GM12878 (cell line): ENCODE measurements around the gene TBC1D26. TPM values are rescaled to one million over a fixed set of nuclear protein-coding genes. Genes with fewer than 3 reads are reported as not detected.
"Not testable (repeated sequence)": the region's sequence is repeated elsewhere in the genome, so short reads cannot be mapped to it uniquely, and the experiment has no call there.

Source experiments
- ATAC-seq: fragments of 200-7000 bp; cut with Tn5 transposase; 3 replicates; pipeline ENCODE4 v1.9.1; 2020; ENCODE audit warnings: mild to moderate bottlenecking, moderate library complexity
- BruUV-seq: library from RNA; stranded (reverse); fragments of 400-500 nt; replicated peaks from 2 replicates; lab custom pipeline; 2021; lab: Mats Ljungman, UMichigan
- CTCF ChIA-PET: fragments of 300-600 bp; sonication (Branson Sonifier 250); formaldehyde crosslinking; extraction: SDS; loops from one replicate; lab custom pipeline; 2021; ENCODE audit warnings: inconsistent platforms; lab: Yijun Ruan, JAX
- POLR2A ChIA-PET: fragments of 350-600 bp; formaldehyde crosslinking; extraction: SDS; loops from one replicate; lab custom pipeline; 2021; ENCODE audit warnings: inconsistent platforms; lab: Charles Lee
- RAD21 ChIA-PET: fragments of 300-600 bp; sonication (Branson Sonifier 250); formaldehyde crosslinking; loops from one replicate; lab custom pipeline; 2023; ENCODE audit warnings: antibody characterized with exemption; ENCODE audit not compliant: unreplicated experiment; lab: Charles Lee
- SMC1A ChIA-PET: fragments of 300-600 bp; sonication (Branson Sonifier 250); formaldehyde crosslinking; loops from one replicate; lab custom pipeline; 2023; ENCODE audit not compliant: unreplicated experiment, uncharacterized antibody; lab: Charles Lee
- DNase-seq: peaks from one replicate; pipeline ENCODE4 v3.0.0-alpha.2; 2011; ENCODE audit warnings: low read depth, low spot score
- FAIRE-seq: peaks from 3 replicates; lab custom pipeline; 2011; peaks lifted over from hg19 to GRCh38; lab: Jason Lieb, UNC
- H2AFZ ChIP-seq: 2 replicates; pipeline ENCODE4 v1.6.0; 2011; ENCODE audit warnings: low read depth, low read length, control low read depth; ENCODE audit not compliant: control insufficient read depth
- H3K27ac ChIP-seq: 2 replicates; pipeline ENCODE4 v1.5.1; 2011; ENCODE audit warnings: control low read depth; ENCODE audit not compliant: control insufficient read depth, insufficient read depth
- H3K27me3 ChIP-seq, 2 experiments: replicated peaks in 1 of 2; 2 replicates each; pipeline versions ENCODE4 v1.6.0 to v1.6.1; 2011; ENCODE audit warnings: low read length in 1 of 2; ENCODE audit not compliant: control insufficient read depth in 2 of 2, insufficient read depth in 2 of 2
- H3K36me3 ChIP-seq, 2 experiments: 2 replicates each; pipeline ENCODE4 v1.5.1; 2011; ENCODE audit warnings: low read length in 1 of 2; ENCODE audit not compliant: control insufficient read depth in 2 of 2, insufficient read depth in 2 of 2
- H3K4me1 ChIP-seq: 2 replicates; pipeline ENCODE4 v1.6.1; 2011; ENCODE audit warnings: mild to moderate bottlenecking, low read length, moderate library complexity, mixed read lengths; ENCODE audit not compliant: control insufficient read depth, insufficient read depth
- H3K4me2 ChIP-seq: 2 replicates; pipeline ENCODE4 v1.6.0; 2011; ENCODE audit warnings: control low read depth; ENCODE audit not compliant: control insufficient read depth, insufficient read depth
- H3K4me3 ChIP-seq: fragments of 200-600 bp; sonication (generic); 2 replicates; pipeline ENCODE4 v1.5.1; 2016
- H3K79me2 ChIP-seq: 2 replicates; pipeline ENCODE4 v1.6.0; 2011; ENCODE audit warnings: low read length; ENCODE audit not compliant: control insufficient read depth, insufficient read depth
- H3K9ac ChIP-seq: 2 replicates; pipeline ENCODE4 v1.8.0; 2011; ENCODE audit warnings: low read length, control low read depth, mixed read lengths; ENCODE audit not compliant: control insufficient read depth, insufficient read depth
- H3K9me3 ChIP-seq: replicated peaks from 3 replicates; pipeline ENCODE4 v1.5.1; 2011; ENCODE audit warnings: mild to moderate bottlenecking, low read length; ENCODE audit not compliant: control insufficient read depth, insufficient read depth
- H4K20me1 ChIP-seq: 2 replicates; pipeline ENCODE4 v1.6.0; 2011; ENCODE audit not compliant: control insufficient read depth, insufficient read depth
- EP300 ChIP-seq, 2 experiments: fragments of 150-350 bp in 1 of 2; IDR thresholded peaks; 2 replicates each; pipeline ENCODE4 v1.6.1; 2011 to 2012; ENCODE audit warnings: low read depth in 2 of 2, low read length in 2 of 2, borderline replicate concordance in 1 of 2, improper control_type of control experiment in 1 of 2, inconsistent platforms in 1 of 2; ENCODE audit not compliant: control insufficient read depth in 1 of 2
- ETV6 ChIP-seq, 2 experiments: fragments of 450-650 bp in 1 of 2; IDR thresholded peaks in 1 of 2; conservative IDR thresholded peaks in 1 of 2; 2 replicates each; pipeline ENCODE4 v1.6.1; 2014; ENCODE audit warnings: antibody characterized with exemption in 1 of 2, borderline replicate concordance in 1 of 2, low read depth in 1 of 2, mild to moderate bottlenecking in 1 of 2, moderate library complexity in 1 of 2
- NBN ChIP-seq: fragments of 450-650 bp; IDR thresholded peaks from 2 replicates; pipeline ENCODE4 v1.6.1; 2016
- NFXL1 ChIP-seq: fragments of 450-650 bp; IDR thresholded peaks from 2 replicates; pipeline ENCODE4 v1.6.1; 2017; ENCODE audit warnings: antibody characterized with exemption, mild to moderate bottlenecking, borderline replicate concordance
- POLR2A ChIP-seq: IDR thresholded peaks from 2 replicates; pipeline ENCODE4 v1.6.1; 2011; ENCODE audit warnings: low read depth, mild to moderate bottlenecking, low read length
- SIX5 ChIP-seq: IDR thresholded peaks from 2 replicates; pipeline ENCODE4 v1.6.1; 2011; ENCODE audit warnings: mild to moderate bottlenecking, low read depth, low read length, moderate library complexity; ENCODE audit not compliant: severe bottlenecking
- SKIL ChIP-seq: fragments of 450-650 bp; IDR thresholded peaks from 2 replicates; pipeline ENCODE4 v1.6.1; 2017; ENCODE audit warnings: mild to moderate bottlenecking, low read depth, inconsistent platforms; ENCODE audit not compliant: poor library complexity, severe bottlenecking
- USF2 ChIP-seq: IDR thresholded peaks from 2 replicates; pipeline ENCODE4 v1.6.1; 2011; ENCODE audit warnings: low read depth, low read length, improper control_type of control experiment, borderline replicate concordance
- ZNF592 ChIP-seq: fragments of 450-650 bp; IDR thresholded peaks from 2 replicates; pipeline ENCODE4 v1.6.1; 2017; ENCODE audit warnings: mild to moderate bottlenecking, moderate library complexity
- WGBS: methylation state at CpG from one replicate; pipeline ENCODE4 v1.1.6; 2016; ENCODE audit warnings: low lambda C conversion rate; ENCODE audit not compliant: insufficient replicate concordance, insufficient coverage; ENCODE audit errors: missing lambda C conversion rate; 5-methylcytosine and 5-hydroxymethylcytosine counted together
- in situ Hi-C: fragments of 300-500 bp; cut with MboI; formaldehyde crosslinking; loops from 9 replicates; pipeline ENCODE4 v1.14.3; 2018; ENCODE audit warnings: mixed read lengths
- intact Hi-C: fragments of 100-400 bp; cut with micrococcal nuclease; formaldehyde crosslinking; loops from one replicate; pipeline ENCODE4 v1.14.2; 2022; ENCODE audit not compliant: unreplicated experiment
- polyA plus RNA-seq, 11 experiments: library from polyadenylated mRNA; depleted of rRNA in 4 of 11; unstranded in 6 of 11; stranded (reverse) in 5 of 11; fragments of >200 nt; fragmentation: Nextera tagmentation in 4 of 11; fragmentation: Illumina TruSeq in 1 of 11; extraction: Ambion mirVana in 4 of 11; extraction: Trizol in 1 of 11; gene quantifications; 1 replicate in 1 of 11; 2 replicates in 10 of 11; pipeline versions ENCODE4 v1.2.1 to v1.2.3, GENCODE V29; 2011 to 2016; ENCODE audit warnings: inconsistent platforms in 2 of 11, missing spikeins in 2 of 11, low read depth in 1 of 11
- total RNA-seq, 4 experiments: library from RNA; depleted of rRNA in 3 of 4; stranded (reverse); fragments of >200 nt in 3 of 4; fragmentation: Illumina TruSeq in 1 of 4; extraction: Trizol in 1 of 4; gene quantifications; 2 replicates each; pipeline versions ENCODE4 v1.2.1 to v1.2.3, GENCODE V29; 2013 to 2021

The TBC1D26 gene
- total and polyA plus RNA-seq, 10 of the 15 experiments (the other 5 are each of a cell fraction or from before 2014, with no cell fraction given), result 0.07 to 0.10 TPM; not detected in 8

- POLR2A ChIA-PET, H2AFZ ChIP-seq, BruUV-seq, H3K4me3 ChIP-seq, H4K20me1 ChIP-seq, DNase-seq, in situ Hi-C loops, ATAC-seq, SMC1A ChIA-PET, H3K79me2 ChIP-seq, intact Hi-C loops, CTCF ChIA-PET, FAIRE-seq, H3K36me3 ChIP-seq, H3K9me3 ChIP-seq, H3K27ac ChIP-seq, H3K4me2 ChIP-seq, H3K9ac ChIP-seq, H3K27me3 ChIP-seq, H3K4me1 ChIP-seq, RAD21 ChIA-PET: not testable (repeated sequence)
- 15% methylated on average over 4 of the region's 5 CpGs for WGBS
Observed at GRCh38 chr17:15736578-15736977, 4.5 kb downstream of the TBC1D26 start.

- H3K4me3 ChIP-seq, result no peak overlapping the region
- no peaks in the 10 kb centered on the region for H3K27me3 ChIP-seq
- FAIRE-seq, result no peak
- WGBS, result 57% methylated on average over 10 of the region's 10 CpGs
- ATAC-seq, result no peak
- H3K79me2 ChIP-seq, result no peaks in the 10 kb centered on the region
- intact Hi-C loops (no loop called here), in situ Hi-C loops (no loop called here)
- no peaks in the 10 kb centered on the region for H3K36me3 ChIP-seq
- no TSS peak for BruUV-seq
- no peaks in the 10 kb centered on the region for H3K9me3 ChIP-seq
- POLR2A ChIA-PET, result no interaction called here
- RAD21 ChIA-PET, result no interaction called here
- no peak overlapping the region for H3K27ac ChIP-seq
- H4K20me1 ChIP-seq, result no peaks in the 10 kb centered on the region
- H2AFZ ChIP-seq, result no peak overlapping the region
- CTCF ChIA-PET, result no interaction called here
- H3K4me1 ChIP-seq, result no peaks in the 10 kb centered on the region
- DNase-seq, result no peak
- SMC1A ChIA-PET, result no interaction called here
- H3K9ac ChIP-seq, result no peak overlapping the region
- no peak overlapping the region for H3K4me2 ChIP-seq
- TF ChIP-seq EP300 (IDR thresholded peaks at IDR 0.05; ENCODE audit: borderline replicate concordance in 1 of 2, control insufficient read depth in 1 of 2, low read depth in 2 of 2, low read length in 2 of 2) (no peak), POLR2A (no peak), USF2 (no peak), NFXL1 (no peak), NBN (no peak), SKIL (no peak), ETV6 (conservative IDR thresholded peaks at IDR 0.05 in 1 of 2, IDR thresholded peaks at IDR 0.05 in 1 of 2; ENCODE audit: borderline replicate concordance in 1 of 2, low read depth in 1 of 2) (no peak), SIX5 (no peak), ZNF592 (no peak)
Observed at GRCh38 chr17:15738066-15738465, 6.0 kb downstream of the TBC1D26 start.
